HCT116 (cell line): ENCODE measurements around the gene ALX3. TPM values are rescaled to one million over a fixed set of nuclear protein-coding genes. Genes with fewer than 3 reads are reported as not detected.

Experiments
- ATAC-seq: fragments of 200-7000 bp; cut with Tn5 transposase; 2 replicates; pipeline ENCODE4 v1.9.1; 2020; ENCODE audit warnings: mild to moderate bottlenecking, moderate library complexity
- BruUV-seq: library from RNA; stranded (reverse); fragments of 400-500 nt; replicated peaks from 2 replicates; lab custom pipeline; 2021; lab: Mats Ljungman, UMichigan
- CTCF ChIA-PET: fragments of 300-600 bp; sonication (Branson Sonifier 250); formaldehyde crosslinking; loops from one replicate; lab custom pipeline; 2021; ENCODE audit warnings: antibody characterized with exemption; lab: Charles Lee
- POLR2A ChIA-PET: fragments of 300-600, 350-600 bp; sonication (Branson Sonifier 250); formaldehyde crosslinking; loops from one replicate; lab custom pipeline; 2021; ENCODE audit warnings: antibody characterized with exemption; lab: Charles Lee
- RAD21 ChIA-PET, 2 experiments: fragments of 300-600 bp; sonication (Branson Sonifier 250); formaldehyde crosslinking; loops; one replicate each; lab custom pipeline; 2023; ENCODE audit warnings: low total read pairs in 2 of 2; ENCODE audit not compliant: uncharacterized antibody in 2 of 2, unreplicated experiment in 2 of 2, low non-redundant PET in 1 of 2; lab: Charles Lee
- DNase-seq: peaks from one replicate; pipeline ENCODE4 v3.0.0-alpha.2; 2010; ENCODE audit warnings: low read depth, low spot score
- H2AFZ ChIP-seq: fragments of 200-600 bp; shearing (Covaris generic), sonication (generic); 2 replicates; pipeline ENCODE4 v1.6.1; 2017; ENCODE audit warnings: low read depth, mixed run types, mixed read lengths, antibody characterized with exemption, low read length; ENCODE audit not compliant: poor library complexity, severe bottlenecking
- H3K27ac ChIP-seq: 2 replicates; pipeline ENCODE4 v1.5.1; 2012; ENCODE audit warnings: low read depth, low read length
- H3K27me3 ChIP-seq: fragments of 200-600 bp; sonication (generic); 2 replicates; pipeline ENCODE4 v1.6.1; 2016; ENCODE audit warnings: mixed run types, low read length, mixed read lengths; ENCODE audit not compliant: insufficient read depth
- H3K36me3 ChIP-seq, 2 experiments: fragments of 200-500 bp in 1 of 2; fragments of 200-600 bp in 1 of 2; sonication (Bioruptor generic) in 1 of 2; sonication (generic) in 1 of 2; 2 replicates each; pipeline versions ENCODE4 v1.5.1 to v1.6.1; 2014 to 2016; ENCODE audit warnings: low read length in 2 of 2, inconsistent platforms in 1 of 2, mixed read lengths in 1 of 2, mixed run types in 1 of 2; ENCODE audit not compliant: insufficient read depth in 2 of 2, control insufficient read depth in 1 of 2
- H3K4me1 ChIP-seq, 2 experiments: fragments of 200-600 bp in 1 of 2; sonication (generic) in 1 of 2; 2 replicates each; pipeline versions ENCODE4 v1.5.1 to v1.6.1; 2012 to 2017; ENCODE audit warnings: low read length in 2 of 2, inconsistent platforms in 1 of 2, mild to moderate bottlenecking in 1 of 2, mixed read lengths in 1 of 2, mixed run types in 1 of 2, moderate library complexity in 1 of 2; ENCODE audit not compliant: insufficient read depth in 2 of 2, control insufficient read depth in 1 of 2
- H3K4me2 ChIP-seq: fragments of 200-600 bp; sonication (generic); 2 replicates; pipeline ENCODE4 v1.6.1; 2017; ENCODE audit warnings: mixed run types, low read length, mixed read lengths
- H3K4me3 ChIP-seq, 2 experiments: fragments of 200-600 bp in 1 of 2; sonication (generic) in 1 of 2; replicated peaks in 1 of 2; 2 replicates each; pipeline ENCODE4 v1.5.1; 2011 to 2016; ENCODE audit warnings: low read length in 2 of 2, control low read depth in 1 of 2, low read depth in 1 of 2, mild to moderate bottlenecking in 1 of 2, mixed read lengths in 1 of 2, mixed run types in 1 of 2
- H3K79me2 ChIP-seq: fragments of 200-600 bp; sonication (generic); 2 replicates; pipeline ENCODE4 v1.6.1; 2017; ENCODE audit warnings: mild to moderate bottlenecking, mixed run types, low read length, moderate library complexity, mixed read lengths; ENCODE audit not compliant: insufficient read depth
- H3K9ac ChIP-seq: fragments of 200-600 bp; sonication (generic); 2 replicates; pipeline ENCODE4 v1.6.1; 2016; ENCODE audit warnings: low read length, mixed read lengths
- H3K9me2 ChIP-seq: fragments of 200-600 bp; sonication (generic), shearing (Covaris generic); 2 replicates; pipeline ENCODE4 v1.6.1; 2017; ENCODE audit warnings: mixed run types, mild to moderate bottlenecking, moderate library complexity; ENCODE audit not compliant: insufficient read depth
- H3K9me3 ChIP-seq, 2 experiments: fragments of 200-500 bp in 1 of 2; fragments of 200-600 bp in 1 of 2; sonication (Bioruptor generic) in 1 of 2; sonication (generic) in 1 of 2; 2 replicates each; pipeline ENCODE4 v1.6.1; 2014 to 2017; ENCODE audit warnings: low read length in 2 of 2, mixed read lengths in 2 of 2, inconsistent platforms in 1 of 2, low read depth in 1 of 2, mild to moderate bottlenecking in 1 of 2, mixed run types in 1 of 2, moderate library complexity in 1 of 2; ENCODE audit not compliant: control insufficient read depth in 1 of 2, insufficient read depth in 1 of 2
- H4K20me1 ChIP-seq: fragments of 200-600 bp; sonication (generic), shearing (Covaris generic); 2 replicates; pipeline ENCODE4 v1.6.1; 2017; ENCODE audit warnings: mixed run types, mild to moderate bottlenecking, moderate library complexity; ENCODE audit not compliant: insufficient read depth
- ATF3 ChIP-seq: IDR thresholded peaks from 2 replicates; pipeline ENCODE4 v1.6.1; 2012
- CBX3 ChIP-seq: IDR thresholded peaks from 2 replicates; pipeline ENCODE4 v1.6.1; 2012; ENCODE audit warnings: low read depth
- CEBPB ChIP-seq: IDR thresholded peaks from 2 replicates; pipeline ENCODE4 v1.6.1; 2012; ENCODE audit warnings: low read depth
- CTCF ChIP-seq, 3 experiments: fragments of 200-600 bp in 1 of 3; sonication (generic) in 1 of 3; IDR thresholded peaks in 2 of 3; conservative IDR thresholded peaks in 1 of 3; 2 replicates each; pipeline ENCODE4 v1.5.1; 2012 to 2017; ENCODE audit warnings: low read depth in 2 of 3, low read length in 2 of 3, antibody characterized with exemption in 1 of 3, borderline replicate concordance in 1 of 3, control low read depth in 1 of 3, mild to moderate bottlenecking in 1 of 3, mixed read lengths in 1 of 3, mixed run types in 1 of 3, moderate library complexity in 1 of 3; ENCODE audit not compliant: insufficient read depth in 1 of 3
- ELF1 ChIP-seq: IDR thresholded peaks from 2 replicates; pipeline ENCODE4 v1.6.1; 2012; ENCODE audit warnings: low read depth, borderline replicate concordance
- EZH2 ChIP-seq: fragments of 200-600 bp; sonication (generic); IDR thresholded peaks from 2 replicates; pipeline ENCODE4 v1.6.1; 2017; ENCODE audit warnings: antibody characterized with exemption, mixed run types
- EZH2phosphoT487 ChIP-seq: fragments of 200-600 bp; IDR thresholded peaks from 2 replicates; pipeline ENCODE4 v1.6.1; 2018; ENCODE audit warnings: antibody characterized with exemption, borderline replicate concordance
- FOSL1 ChIP-seq: IDR thresholded peaks from 2 replicates; pipeline ENCODE4 v1.6.1; 2012; ENCODE audit warnings: low read depth
- MAX ChIP-seq: IDR thresholded peaks from 2 replicates; pipeline ENCODE4 v1.6.1; 2012
- POLR2AphosphoS5 ChIP-seq: IDR thresholded peaks from 2 replicates; pipeline ENCODE4 v1.6.1; 2011; ENCODE audit warnings: mild to moderate bottlenecking, low read depth, low read length, moderate library complexity
- RAD21 ChIP-seq: IDR thresholded peaks from 2 replicates; pipeline ENCODE4 v1.6.1; 2012; ENCODE audit warnings: low read depth, mild to moderate bottlenecking
- REST ChIP-seq: IDR thresholded peaks from 2 replicates; pipeline ENCODE4 v1.6.1; 2012; ENCODE audit warnings: low read depth
- SIN3A ChIP-seq: IDR thresholded peaks from 2 replicates; pipeline ENCODE4 v1.6.1; 2012; ENCODE audit warnings: low read depth
- SRF ChIP-seq: IDR thresholded peaks from 2 replicates; pipeline ENCODE4 v1.6.1; 2012; ENCODE audit warnings: low read depth
- TCF7L2 ChIP-seq: IDR thresholded peaks from 2 replicates; pipeline ENCODE4 v1.7.0; 2011; ENCODE audit warnings: borderline replicate concordance, inconsistent platforms; ENCODE audit not compliant: insufficient read depth, insufficient read length; ENCODE audit errors: extremely low read depth
- ZBTB33 ChIP-seq: IDR thresholded peaks from 2 replicates; pipeline ENCODE4 v1.6.1; 2011; ENCODE audit warnings: mild to moderate bottlenecking, low read length, moderate library complexity; ENCODE audit not compliant: insufficient replicate concordance; ENCODE audit errors: extremely low read depth
- ZNF274 ChIP-seq: fragments of 200-500 bp; sonication (Bioruptor generic); IDR thresholded peaks from 2 replicates; pipeline ENCODE4 v1.6.1; 2014; ENCODE audit warnings: mild to moderate bottlenecking, low read depth, low read length, inconsistent platforms
- intact Hi-C: fragments of 100-400 bp; cut with micrococcal nuclease; formaldehyde crosslinking; loops from 2 replicates; pipeline ENCODE4 v1.10.0; 2022
- total RNA-seq: library from RNA; stranded (reverse); gene quantifications from one replicate; pipeline ENCODE4 v1.2.1, GENCODE V29; 2021; ENCODE audit not compliant: unreplicated experiment

Gene ALX3
- total RNA-seq, 1 experiment from 2014 or later: not detected

- ChIA-PET CTCF (interaction anchor here (0.7 to 1.4 kb wide), 7 partner anchors 19 to 461 kb away, joined by 3 to 7 read pairs (median 5); partner anchors contain the start of gene AHCYL1), RAD21 (no interaction called here), POLR2A (interaction anchor here (0.7 to 1.6 kb wide), 4 partner anchors 9 to 71 kb away, joined by 3 to 4 read pairs (median 3); partner anchors contain the start of gene AHCYL1)
- Histone ChIP-seq H3K9me3 (no peaks in the 10 kb centered on the region), H3K9ac (peak within 1 kb of the TSS; percentile 91), H3K4me2 (peak within 1 kb of the TSS; percentile 77), H3K27me3 (no peaks in the 10 kb centered on the region), H3K36me3 (peaks cover 14 to 15% of the 10 kb centered on the region in 2 experiments; a peak in 3 of 4 replicates), H4K20me1 (no peaks in the 10 kb centered on the region), H3K4me3 (peak within 1 kb of the TSS; percentile 88 to 89), H3K79me2 (peaks cover 30% of the 10 kb centered on the region), H3K27ac (peak within 1 kb of the TSS; percentile 71), H2AFZ (peak within 1 kb of the TSS; percentile 92), H3K4me1 (peaks cover 3 to 14% of the 10 kb centered on the region in 2 experiments; a peak in 3 of 4 replicates), H3K9me2 (no peaks in the 10 kb centered on the region)
- intact Hi-C loops: no loop called here
- ATAC-seq: peak; percentile 89
- peak; percentile 91 for DNase-seq
- no TSS peak for BruUV-seq
- TF ChIP-seq RAD21: no peak
- TF ChIP-seq FOSL1: no peak
- peak; percentile 59; the same call in 1 of the 2 replicates for TF ChIP-seq SIN3A
- TF ChIP-seq POLR2AphosphoS5: peak; percentile 92
- peak; percentile 45; the same call in 1 of the 2 replicates for TF ChIP-seq CBX3
- TF ChIP-seq SRF: no peak
- no peak for TF ChIP-seq CTCF (IDR thresholded peaks at IDR 0.05 in 2 of 3, conservative IDR thresholded peaks at IDR 0.05 in 1 of 3; ENCODE audit: borderline replicate concordance in 1 of 3, insufficient read depth in 1 of 3, low read depth in 2 of 3, low read length in 2 of 3)
- TF ChIP-seq ELF1: peak; percentile 48; the same call in 1 of the 2 replicates
- TF ChIP-seq CEBPB: peak; percentile 82
- no peak for TF ChIP-seq ZNF274
- no peak for TF ChIP-seq EZH2phosphoT487
- no peak for TF ChIP-seq REST
- peak; percentile 8 for TF ChIP-seq TCF7L2
- TF ChIP-seq ZBTB33: peak; percentile 100
- TF ChIP-seq EZH2: no peak
- no peak for TF ChIP-seq ATF3
- TF ChIP-seq MAX: peak; percentile 36; the same call in 1 of the 2 replicates
Observed at GRCh38 chr1:110034451-110035235, 35.8 kb downstream of the ALX3 start, which contains the start of gene STRIP1. Gene STRIP1, plus strand, starts transcription at chr1:110034624. Its CDS starts 14 bp downstream, at chr1:110034638.
